Heart left ventricle (tissue), 16 donors: ENCODE data around the gene DNAJC19. TPM values are rescaled to one million over a fixed set of nuclear protein-coding genes. Genes with fewer than 3 reads are reported as not detected.
"Not testable (repeated sequence)": the region's sequence is repeated elsewhere in the genome, so short reads cannot be mapped to it uniquely, and the experiment has no call there.

ENCODE experiments used
- ATAC-seq, 4 donors: fragments of 200-7000 bp; cut with Tn5 transposase; one replicate each; pipeline ENCODE4 v1.9.1; 2020 to 2022; ENCODE audit warnings: moderate library complexity in 4 of 4, mild to moderate bottlenecking in 3 of 4, moderate number of reproducible peaks in 1 of 4
- DNase-seq, 5 donors: peaks; one replicate each; pipeline ENCODE4 v3.0.0-alpha.2; 2020
- H3K27ac ChIP-seq, 12 donors: fragments of 200-600 bp; sonication (generic) in 4 of 12; one replicate each; pipeline versions ENCODE4 v1.5.0 to v1.8.0; 2016 to 2022; ENCODE audit warnings: mild to moderate bottlenecking in 2 of 12
- H3K27me3 ChIP-seq, 9 donors: fragments of 200-600 bp; sonication (generic) in 2 of 9; one replicate each; pipeline versions ENCODE4 v1.5.1 to v1.8.0; 2016 to 2022; ENCODE audit warnings: mild to moderate bottlenecking in 3 of 9
- H3K36me3 ChIP-seq, 9 donors: fragments of 200-600 bp; sonication (generic) in 2 of 9; one replicate each; pipeline versions ENCODE4 v1.5.0 to v1.8.0; 2018 to 2022; ENCODE audit warnings: mild to moderate bottlenecking in 2 of 9
- H3K4me1 ChIP-seq, 12 donors: fragments of 200-600 bp; sonication (generic) in 4 of 12; one replicate each; pipeline versions ENCODE4 v1.5.0 to v1.8.0; 2016 to 2022; ENCODE audit warnings: mild to moderate bottlenecking in 3 of 12
- H3K4me3 ChIP-seq, 12 donors: fragments of 200-600 bp; sonication (generic) in 4 of 12; one replicate each; pipeline versions ENCODE4 v1.5.0 to v1.8.0; 2017 to 2022; ENCODE audit warnings: mild to moderate bottlenecking in 9 of 12, moderate library complexity in 4 of 12
- H3K9me3 ChIP-seq, 12 donors: fragments of 200-600 bp; sonication (generic) in 4 of 12; one replicate each; pipeline versions ENCODE4 v1.5.0 to v1.8.0; 2016 to 2022; ENCODE audit warnings: mild to moderate bottlenecking in 1 of 12
- CTCF ChIP-seq, 12 donors: fragments of 200-600 bp; sonication (generic) in 4 of 12; IDR thresholded peaks; one replicate each; pipeline versions ENCODE4 v1.5.0 to v1.8.0; 2018 to 2022; ENCODE audit warnings: antibody characterized with exemption in 12 of 12, mild to moderate bottlenecking in 5 of 12
- POLR2A ChIP-seq, 2 donors: fragments of 450-650 bp; IDR thresholded peaks; one replicate each; pipeline ENCODE4 v1.6.1; 2017; ENCODE audit warnings: antibody characterized with exemption in 2 of 2, mild to moderate bottlenecking in 2 of 2, moderate library complexity in 2 of 2
- WGBS, 4 donors: extraction: QIAGEN DNeasy Blood & Tissue Kit in 2 of 4; methylation state at CpG; one replicate each; pipeline versions ENCODE4 v1.1.5 to v1.1.7; 2013 to 2018; 5-methylcytosine and 5-hydroxymethylcytosine counted together
- intact Hi-C, 10 donors: fragments of 100-400 bp; cut with DNase I; formaldehyde crosslinking; loops; one replicate each; pipeline versions ENCODE4 v1.11.1 to v1.14.2; 2022
- polyA plus RNA-seq, 2 donors: library from polyadenylated mRNA; stranded (reverse); fragments of 200-250 nt; gene quantifications; one replicate each; pipeline ENCODE4 v1.2.3, GENCODE V29; 2013
- total RNA-seq, 9 donors: library from RNA; depleted of rRNA in 2 of 9; stranded (reverse); fragments of >200 nt in 2 of 9; fragmentation: NEBNext Ultra II Directional in 3 of 9; extraction: Animal tissue kit (Norgen Biotek cat#: 25700) in 3 of 9; gene quantifications; one replicate each; pipeline versions ENCODE4 v1.1.0 to v1.2.4, GENCODE V29; 2016 to 2023
- donor health status: ischemic (EF 13 %, LVEDD 7.1; RV severe dilation, severe dysfunction).
- donor health status: healthy with polysubstance abuse.
- donor health status: DM: no; HTN: yes; CAD: no.
- donor health status: DM: no; HTN: no; CAD: no.
- donor health status: ischemic (EF 25% LVEDD 6.9; RV normal size, moderate dysfunction).
- donor health status: ischemic (EF 25% LVEDD 5.7; RV mildly dilated, moderate dysfunction).
- donor health status: healthy.
- donor health status: DM: yes; HTN: yes; CAD: no.
- donor health status: ischemic (EF 35%, LVEDD 5.7; RV mildly dilated, moderate dysfunction).
- donor health status: nonischemic (EF 11% LVEDD 7.7; RV severe dilation, severe dysfunction).
- donor health status: DM: yes; HTN: yes; CAD: no.
- donor health status: PGD.
- donor health status: ischemic (EF 29% LVEDD 5.4; RV normal size, mild dysfunction).
- donor health status: nonischemic (EF 23%, LVEDD 6.1; RV moderate dilation, normal function).

DNAJC19 gene
- total and polyA plus RNA-seq, 11 donors: 50.5 to 140 (median 85.6) TPM

- Histone ChIP-seq H3K4me3 (peak overlapping the region in 1 of 12 donors; percentile 74), H3K9me3 (no peaks in the 10 kb centered on the region), H3K4me1 (peaks cover 0 to 29% (median 17%) of the 10 kb centered on the region in 12 donors), H3K27me3 (no peaks in the 10 kb centered on the region), H3K27ac (no peak overlapping the region), H3K36me3 (peaks cover 0 to 57% (median 47%) of the 10 kb centered on the region in 9 donors)
- TF ChIP-seq CTCF (IDR thresholded peaks at IDR 0.05) (no peak), POLR2A (IDR thresholded peaks at IDR 0.05) (no peak)
- ATAC-seq (no peak), DNase-seq (no peak)
- WGBS, 4 donors: 94 to 100% (median 98%) methylated on average over 2 of the region's 2 CpGs
- intact Hi-C loops: loop anchor here in 4 of 10 donors (5.0 to 10.0 kb wide), 3 partner anchors 73 to 385 kb away; partner anchors contain the start of genes FXR1 (in 3 of the 4) and TTC14 (in 1 of the 4)
Measured at GRCh38 chr3:180987344-180987743, 2.2 kb downstream of the DNAJC19 start.

- 93 to 95% (median 94%) methylated on average over 10 of the region's 10 CpGs for WGBS, 4 donors
- H3K9me3 ChIP-seq, ATAC-seq, H3K27me3 ChIP-seq, DNase-seq, H3K4me3 ChIP-seq, H3K27ac ChIP-seq: not testable (repeated sequence)
- H3K36me3 ChIP-seq: peaks cover 0 to 67% (median 52%) of the 10 kb centered on the region in 9 donors
- intact Hi-C loops: loop anchor here in 4 of 10 donors (5.0 to 10.0 kb wide), 3 partner anchors 72 to 384 kb away; partner anchors contain the start of genes FXR1 (in 3 of the 4) and TTC14 (in 1 of the 4)
- H3K4me1 ChIP-seq: peaks cover 0 to 35% (median 19%) of the 10 kb centered on the region in 12 donors
Measured at GRCh38 chr3:180986366-180986765, 3.2 kb downstream of the DNAJC19 start.

GRCh38 chr3:180983136-180983535 is 6.4 kb downstream of the DNAJC19 start:
- no peaks in the 10 kb centered on the region for H3K27me3 ChIP-seq
- H3K36me3 ChIP-seq: peaks cover 0 to 95% (median 64%) of the 10 kb centered on the region in 9 donors
- WGBS, 4 donors: 74 to 85% (median 81%) methylated on average over 2 of the region's 2 CpGs
- H3K4me3 ChIP-seq: no peak overlapping the region
- H3K4me1 ChIP-seq: peaks cover 0 to 38% (median 11%) of the 10 kb centered on the region in 12 donors
- DNase-seq (no peak), ATAC-seq (no peak)
- intact Hi-C loops: loop anchor here in 1 of 10 donors (10.0 kb wide), 1 partner anchor 68 kb away; the partner anchor contains the start of gene FXR1
- TF ChIP-seq CTCF (IDR thresholded peaks at IDR 0.05): no peak
- TF ChIP-seq POLR2A (IDR thresholded peaks at IDR 0.05): no peak
- H3K27ac ChIP-seq: peak overlapping the region in 1 of 12 donors; percentile 12
- H3K9me3 ChIP-seq: no peaks in the 10 kb centered on the region

GRCh38 chr3:180981912-180982311 is 7.6 kb downstream of the DNAJC19 start:
- no peaks in the 10 kb centered on the region for H3K27me3 ChIP-seq
- 83 to 93% (median 88%) methylated on average over 2 of the region's 2 CpGs for WGBS, 4 donors
- ATAC-seq: no peak

More at GRCh38 chr3:180981912-180982311, 7.6 kb downstream of the DNAJC19 start:
- intact Hi-C loops: loop anchor here in 1 of 10 donors (10.0 kb wide), 1 partner anchor 67 kb away; the partner anchor contains the start of gene FXR1
- H3K36me3 ChIP-seq: peaks cover 0 to 98% (median 67%) of the 10 kb centered on the region in 9 donors
- DNase-seq: no peak
- peaks cover 0 to 26% (median 4%) of the 10 kb centered on the region in 12 donors for H3K4me1 ChIP-seq
- TF ChIP-seq POLR2A (IDR thresholded peaks at IDR 0.05) (no peak), CTCF (IDR thresholded peaks at IDR 0.05) (no peak)
- peak overlapping the region in 5 of 12 donors; percentile 31 to 78 (median 66) for H3K27ac ChIP-seq
- H3K4me3 ChIP-seq: no peak overlapping the region
- no peaks in the 10 kb centered on the region for H3K9me3 ChIP-seq
